ENCODE measurements around the gene SDF2L1.
A peak's percentile ranks its signal among the peaks of the same experiment; 100 is the strongest.
"Not testable (repeated sequence)": the region's sequence is repeated elsewhere in the genome, so short reads cannot be mapped to it uniquely, and the experiment has no call there.

SDF2L1 gene, protein sequence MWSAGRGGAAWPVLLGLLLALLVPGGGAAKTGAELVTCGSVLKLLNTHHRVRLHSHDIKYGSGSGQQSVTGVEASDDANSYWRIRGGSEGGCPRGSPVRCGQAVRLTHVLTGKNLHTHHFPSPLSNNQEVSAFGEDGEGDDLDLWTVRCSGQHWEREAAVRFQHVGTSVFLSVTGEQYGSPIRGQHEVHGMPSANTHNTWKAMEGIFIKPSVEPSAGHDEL

DNA sequence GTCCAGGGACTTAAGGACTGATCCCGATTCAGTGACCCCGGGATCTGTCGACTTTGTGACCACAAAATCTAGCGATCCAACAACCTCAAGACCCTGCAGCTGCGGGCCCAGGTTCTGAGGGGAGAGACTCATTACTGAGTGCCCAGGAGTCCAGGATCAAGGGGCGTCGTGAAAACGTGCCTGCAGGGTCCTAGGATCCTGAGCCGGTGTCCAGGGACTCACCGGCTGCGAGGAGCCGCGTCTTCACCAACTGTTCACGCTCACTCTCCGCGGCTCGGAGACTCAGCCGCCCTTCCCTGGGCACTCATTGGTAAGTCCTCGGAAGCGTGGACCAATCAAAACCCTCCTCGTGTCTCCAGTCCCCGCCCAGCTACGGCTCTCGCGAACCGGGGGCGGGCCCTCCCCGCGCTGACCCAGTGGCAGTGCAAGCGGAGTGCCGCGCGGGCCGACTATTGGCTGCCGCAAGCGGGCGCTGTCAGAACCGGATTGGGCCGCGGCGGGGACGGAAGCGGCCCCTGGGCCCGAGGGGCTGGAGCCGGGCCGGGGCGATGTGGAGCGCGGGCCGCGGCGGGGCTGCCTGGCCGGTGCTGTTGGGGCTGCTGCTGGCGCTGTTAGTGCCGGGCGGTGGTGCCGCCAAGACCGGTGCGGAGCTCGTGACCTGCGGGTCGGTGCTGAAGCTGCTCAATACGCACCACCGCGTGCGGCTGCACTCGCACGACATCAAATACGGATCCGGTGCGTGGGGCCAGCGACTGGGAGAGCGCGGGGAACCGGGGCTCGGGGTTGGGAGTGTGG lies at the start of gene SDF2L1:
SDF2L1 (plus strand) TSS at position 514 of the 795 bp plus-strand sequence; CDS start at position 549, 35 bp downstream.
- Mint-ChIP-seq H3K4me1 (peaks cover 37% of the 10 kb centered on the region), H3K27ac (peak within 1 kb of the TSS; percentile 90)

DNA sequence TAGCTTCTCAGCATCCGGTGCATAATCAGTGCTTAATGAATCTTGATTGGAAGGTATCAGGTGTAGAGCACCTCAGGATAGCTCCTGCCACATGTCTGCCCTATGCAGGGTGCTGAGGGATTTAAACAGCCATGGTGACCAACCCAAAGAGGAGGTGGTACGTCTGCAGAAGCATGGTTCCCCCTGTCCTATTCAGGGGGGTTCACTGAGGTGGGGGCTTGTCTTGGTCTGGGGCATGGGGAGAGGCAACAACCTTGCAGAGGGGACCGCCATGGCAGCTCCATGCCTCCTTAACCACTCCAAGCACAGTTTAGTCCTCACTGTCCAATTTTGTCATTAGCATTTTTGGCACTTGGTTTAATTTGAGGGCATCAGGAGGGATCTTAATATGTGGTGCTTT lies 49.7 kb upstream of the SDF2L1 start:
- Mint-ChIP-seq H3K27me3 (no peaks in the 10 kb centered on the region), H3K4me3 (no peak overlapping the region), H3K27ac (no peak overlapping the region), H3K36me3 (peaks cover 23% of the 10 kb centered on the region), H3K9me3 (no peaks in the 10 kb centered on the region), H3K4me1 (peaks cover 65% of the 10 kb centered on the region)

More for the DNA sequence above, at the start of gene SDF2L1:
- Mint-ChIP-seq H3K27me3 (no peaks in the 10 kb centered on the region), H3K36me3 (peaks cover 16% of the 10 kb centered on the region), H3K9me3 (no peaks in the 10 kb centered on the region), H3K4me3 (peak within 1 kb of the TSS; percentile 95)

GRCh38 chr22:21593406-21594232 lies 48.5 kb upstream of the SDF2L1 start:
- Mint-ChIP-seq H3K9me3 (no peaks in the 10 kb centered on the region), H3K36me3 (peaks cover 25% of the 10 kb centered on the region), H3K27ac (peak overlapping the region; percentile 5), H3K4me1 (peaks cover 61% of the 10 kb centered on the region), H3K4me3 (no peak overlapping the region), H3K27me3 (no peaks in the 10 kb centered on the region)

DNA sequence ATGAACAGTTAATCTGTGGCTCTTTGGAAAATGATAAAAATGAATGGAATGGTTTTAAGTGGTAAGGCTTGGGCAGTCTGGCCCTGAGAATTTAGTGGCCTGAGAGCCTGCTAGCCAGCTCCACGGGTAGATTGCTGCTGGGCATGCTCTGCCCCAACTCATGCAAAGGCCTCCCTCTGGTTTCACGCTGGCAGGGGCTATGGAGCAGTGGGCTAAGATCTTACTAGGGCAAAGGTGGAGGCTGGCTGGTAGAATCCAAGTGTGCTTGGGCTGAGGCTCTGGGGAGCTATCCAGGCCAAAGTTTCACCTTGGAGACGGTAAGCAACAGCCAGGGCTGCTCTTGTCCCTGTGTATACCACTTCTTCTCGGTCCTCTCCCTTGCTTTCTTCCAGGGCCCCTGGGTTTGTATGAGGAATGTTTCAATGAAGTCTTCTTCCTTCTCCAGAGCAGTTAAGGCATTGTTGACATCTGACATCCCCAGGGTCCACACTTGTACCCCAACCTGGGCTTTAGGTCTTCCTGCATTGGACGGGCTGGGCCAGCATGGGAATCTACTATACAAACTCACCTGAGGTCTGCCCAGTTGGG lies 47.1 kb upstream of the SDF2L1 start:
- Mint-ChIP-seq H3K36me3 (peaks cover 30% of the 10 kb centered on the region), H3K4me1 (peaks cover 67% of the 10 kb centered on the region), H3K27me3 (no peaks in the 10 kb centered on the region), H3K27ac (no peak overlapping the region), H3K9me3 (no peaks in the 10 kb centered on the region), H3K4me3 (no peak overlapping the region)

GRCh38 chr22:21596356-21597135 lies 45.6 kb upstream of the SDF2L1 start:
- H3K27me3 Mint-ChIP-seq, H3K4me3 Mint-ChIP-seq, H3K9me3 Mint-ChIP-seq, H3K27ac Mint-ChIP-seq: not testable (repeated sequence)
- H3K4me1 Mint-ChIP-seq, result peaks cover 53% of the 10 kb centered on the region
- peaks cover 30% of the 10 kb centered on the region for H3K36me3 Mint-ChIP-seq

- Mint-ChIP-seq H3K27ac (no peak overlapping the region), H3K4me1 (peaks cover 55% of the 10 kb centered on the region), H3K27me3 (no peaks in the 10 kb centered on the region), H3K4me3 (no peak overlapping the region), H3K36me3 (peaks cover 30% of the 10 kb centered on the region), H3K9me3 (no peaks in the 10 kb centered on the region)
Observed at GRCh38 chr22:21598302-21598701, 43.8 kb upstream of the SDF2L1 start.

- Mint-ChIP-seq H3K9me3 (no peaks in the 10 kb centered on the region), H3K36me3 (peaks cover 20% of the 10 kb centered on the region), H3K4me1 (peaks cover 45% of the 10 kb centered on the region), H3K27me3 (no peaks in the 10 kb centered on the region), H3K4me3 (no peak overlapping the region), H3K27ac (peak overlapping the region; percentile 91)
Observed at GRCh38 chr22:21599053-21599893, 42.8 kb upstream of the SDF2L1 start.

- H3K9me3 Mint-ChIP-seq, result no peaks in the 10 kb centered on the region
- no peak overlapping the region for H3K4me3 Mint-ChIP-seq
- H3K27ac Mint-ChIP-seq, result peak overlapping the region; percentile 42
- peaks cover 49% of the 10 kb centered on the region for H3K4me1 Mint-ChIP-seq
- H3K36me3 Mint-ChIP-seq, result peaks cover 7% of the 10 kb centered on the region
- no peaks in the 10 kb centered on the region for H3K27me3 Mint-ChIP-seq
Observed at GRCh38 chr22:21602579-21602978, 39.5 kb upstream of the SDF2L1 start.

- H3K27me3 Mint-ChIP-seq, result no peaks in the 10 kb centered on the region
- H3K9me3 Mint-ChIP-seq, result no peaks in the 10 kb centered on the region
- H3K36me3 Mint-ChIP-seq, result peaks cover 4% of the 10 kb centered on the region
- H3K27ac Mint-ChIP-seq, result no peak overlapping the region
- peaks cover 44% of the 10 kb centered on the region for H3K4me1 Mint-ChIP-seq
- H3K4me3 Mint-ChIP-seq, result no peak overlapping the region
Observed at GRCh38 chr22:21603973-21604372, 38.1 kb upstream of the SDF2L1 start.

DNA sequence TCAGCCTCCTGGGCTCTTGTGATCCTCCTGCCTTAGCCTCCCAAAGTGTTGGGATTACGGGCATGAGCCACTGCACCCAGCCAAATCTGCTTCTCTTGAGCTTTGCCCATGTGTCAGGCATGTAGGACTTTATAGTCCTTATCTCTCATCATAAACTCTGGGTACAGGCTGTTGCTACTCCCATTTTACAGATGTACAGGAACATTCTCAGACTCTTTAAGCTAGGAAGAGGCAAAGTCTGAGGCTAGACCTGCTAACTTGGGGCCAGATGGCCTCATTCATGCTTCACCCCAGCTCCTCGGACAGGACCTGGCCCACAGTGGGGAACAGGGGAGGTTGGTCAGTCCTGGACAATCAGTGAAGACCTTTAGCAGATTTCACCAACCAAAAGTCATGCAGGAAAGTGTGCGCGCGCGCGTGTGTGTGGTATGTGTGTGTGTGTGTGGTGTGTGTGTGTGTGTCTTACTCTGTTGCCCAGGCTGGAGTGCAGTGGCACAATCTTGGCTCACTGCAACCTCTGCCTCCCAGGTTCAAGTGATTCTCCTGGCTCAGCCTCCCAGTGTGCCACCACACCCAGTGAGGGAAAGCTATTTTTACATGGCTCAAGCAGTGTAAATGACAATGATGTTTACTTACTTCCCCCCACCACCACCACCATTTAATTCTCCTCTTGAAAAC lies 36.1 kb upstream of the SDF2L1 start:
- H3K4me1 Mint-ChIP-seq, result peaks cover 46% of the 10 kb centered on the region
- H3K36me3 Mint-ChIP-seq, result peaks cover under 1% of the 10 kb centered on the region
- no peaks in the 10 kb centered on the region for H3K27me3 Mint-ChIP-seq
- H3K9me3 Mint-ChIP-seq, result no peaks in the 10 kb centered on the region
- no peak overlapping the region for H3K27ac Mint-ChIP-seq
- no peak overlapping the region for H3K4me3 Mint-ChIP-seq

GRCh38 chr22:21606775-21607174 lies 35.3 kb upstream of the SDF2L1 start:
- Mint-ChIP-seq H3K36me3 (peaks cover 2% of the 10 kb centered on the region), H3K27me3 (no peaks in the 10 kb centered on the region), H3K27ac (no peak overlapping the region), H3K4me3 (no peak overlapping the region), H3K4me1 (peaks cover 46% of the 10 kb centered on the region), H3K9me3 (no peaks in the 10 kb centered on the region)

GRCh38 chr22:21609556-21610157 lies 32.4 kb upstream of the SDF2L1 start:
- H3K4me3 Mint-ChIP-seq, H3K27ac Mint-ChIP-seq, H3K9me3 Mint-ChIP-seq, H3K27me3 Mint-ChIP-seq, H3K36me3 Mint-ChIP-seq: not testable (repeated sequence)
- peaks cover 39% of the 10 kb centered on the region for H3K4me1 Mint-ChIP-seq

DNA sequence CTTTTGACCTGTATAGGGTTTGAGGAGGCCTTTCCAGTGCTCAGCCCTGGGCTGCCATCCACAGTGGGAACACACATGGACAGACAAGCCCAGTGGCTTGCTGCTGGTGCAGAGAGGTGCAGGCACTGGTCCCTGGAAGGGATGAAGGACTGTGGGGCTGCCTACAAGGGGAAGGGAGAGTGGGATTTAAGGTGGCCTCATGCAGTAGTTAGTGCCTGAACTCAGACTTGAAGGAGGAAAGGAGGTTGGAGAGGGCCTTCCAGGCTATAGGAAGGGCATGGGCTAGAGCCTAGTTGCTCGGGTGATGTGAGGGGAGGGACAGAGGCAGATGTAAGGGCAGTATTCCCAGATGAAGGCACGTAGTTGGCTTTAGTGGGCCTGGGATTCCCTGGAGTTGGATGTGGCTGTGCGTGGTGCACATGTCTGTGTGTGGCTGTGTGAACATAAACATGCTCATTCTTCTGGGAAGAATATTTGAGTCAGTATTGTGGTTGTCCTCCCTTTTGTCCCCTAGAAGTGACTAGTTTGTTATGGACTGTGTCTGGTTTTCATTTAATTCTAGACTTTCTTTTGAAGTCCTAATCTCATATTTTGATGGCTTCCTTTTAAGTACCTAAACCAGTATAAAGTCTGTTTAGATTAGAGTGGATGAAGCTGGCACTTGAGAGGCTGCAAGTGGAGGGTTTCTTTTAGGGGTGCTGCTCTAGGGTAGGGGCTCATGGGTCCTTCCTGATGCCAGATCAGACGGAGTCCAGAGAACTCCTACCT lies 30.7 kb upstream of the SDF2L1 start:
- Mint-ChIP-seq H3K27me3 (no peaks in the 10 kb centered on the region), H3K27ac (peak overlapping the region; percentile 69), H3K4me1 (peaks cover 35% of the 10 kb centered on the region), H3K9me3 (no peaks in the 10 kb centered on the region), H3K4me3 (no peak overlapping the region), H3K36me3 (peaks cover 6% of the 10 kb centered on the region)
